Ishikawa (cell line): ENCODE results near the gene EYS.

ENCODE experiments used
- CREB1 ChIP-seq: IDR thresholded peaks from 2 replicates; pipeline ENCODE4 v1.6.1; 2012; ENCODE audit warnings: low read depth
- EGR1 ChIP-seq: IDR thresholded peaks from 2 replicates; pipeline ENCODE4 v1.6.1; 2012
- EP300 ChIP-seq: IDR thresholded peaks from 2 replicates; pipeline ENCODE4 v1.6.1; 2012; ENCODE audit warnings: borderline replicate concordance
- NFIC ChIP-seq: IDR thresholded peaks from 2 replicates; pipeline ENCODE4 v1.6.1; 2012
- REST ChIP-seq: IDR thresholded peaks from 2 replicates; pipeline ENCODE4 v1.6.1; 2012; ENCODE audit warnings: low read depth, mild to moderate bottlenecking
- TAF1 ChIP-seq: IDR thresholded peaks from 2 replicates; pipeline ENCODE4 v1.6.1; 2012; ENCODE audit warnings: low read depth, mild to moderate bottlenecking
- TCF12 ChIP-seq: IDR thresholded peaks from 2 replicates; pipeline ENCODE4 v1.6.1; 2012; ENCODE audit warnings: low read depth
- TEAD4 ChIP-seq: IDR thresholded peaks from 2 replicates; pipeline ENCODE4 v1.6.1; 2012
- USF1 ChIP-seq: IDR thresholded peaks from 2 replicates; pipeline ENCODE4 v1.6.1; 2012
- YY1 ChIP-seq: IDR thresholded peaks from 2 replicates; pipeline ENCODE4 v1.6.1; 2012; ENCODE audit warnings: low read depth
- TF ChIP-seq, protein P1 (sequence below): IDR thresholded peaks from 2 replicates; pipeline ENCODE4 v1.6.1; 2012

- TF ChIP-seq EGR1 (no peak), TAF1 (no peak), TCF12 (no peak), TEAD4 (no peak), USF1 (no peak), CREB1 (no peak), NFIC (no peak), EP300 (no peak), REST (no peak), YY1 (no peak)
- TF ChIP-seq, protein P1, sequence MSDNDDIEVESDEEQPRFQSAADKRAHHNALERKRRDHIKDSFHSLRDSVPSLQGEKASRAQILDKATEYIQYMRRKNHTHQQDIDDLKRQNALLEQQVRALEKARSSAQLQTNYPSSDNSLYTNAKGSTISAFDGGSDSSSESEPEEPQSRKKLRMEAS = no peak
Measured at GRCh38 chr6:64255000-64255399, 1452.0 kb downstream of the EYS start.
